PC-9 (cell line): ENCODE measurements around the gene CDC27. TPM values are rescaled to one million over a fixed set of nuclear protein-coding genes. Genes with fewer than 3 reads are reported as not detected.

Source experiments
- BruUV-seq: library from RNA; stranded (reverse); fragments of 400-500 nt; replicated peaks from 2 replicates; lab custom pipeline; 2021; lab: Mats Ljungman, UMichigan
- CTCF ChIA-PET: fragments of 300-600 bp; sonication (Branson Sonifier 250); formaldehyde crosslinking; loops from one replicate; lab custom pipeline; 2022; ENCODE audit warnings: antibody characterized with exemption; lab: Charles Lee
- POLR2A ChIA-PET: fragments of 300-600 bp; sonication (Branson Sonifier 250); formaldehyde crosslinking; loops from one replicate; lab custom pipeline; 2022; ENCODE audit warnings: antibody characterized with exemption; ENCODE audit not compliant: unreplicated experiment; lab: Charles Lee
- DNase-seq, 2 experiments: peaks; one replicate each; pipeline versions ENCODE4 v3.0.0 to v3.0.0-alpha.2; 2015 to 2022; ENCODE audit warnings: mixed read lengths in 1 of 2
- H2AFZ ChIP-seq: fragments of 200-600 bp; sonication (generic); 2 replicates; pipeline ENCODE4 v1.8.1; 2017; ENCODE audit warnings: antibody characterized with exemption
- H3F3A ChIP-seq: fragments of 200-600 bp; sonication (generic); 2 replicates; pipeline ENCODE4 v1.8.1; 2017; ENCODE audit warnings: antibody characterized with exemption, mild to moderate bottlenecking, low read depth; ENCODE audit not compliant: insufficient read depth
- H3K27ac ChIP-seq: fragments of 200-600 bp; sonication (generic); 2 replicates; pipeline ENCODE4 v1.6.1; 2016; ENCODE audit warnings: mixed run types
- H3K27me3 ChIP-seq: fragments of 200-600 bp; sonication (generic); 2 replicates; pipeline ENCODE4 v1.6.1; 2016; ENCODE audit warnings: low read depth, mixed run types; ENCODE audit not compliant: insufficient read depth
- H3K36me3 ChIP-seq: fragments of 200-600 bp; sonication (generic); 2 replicates; pipeline ENCODE4 v1.6.1; 2016; ENCODE audit warnings: low read depth, mixed run types
- H3K4me1 ChIP-seq: fragments of 200-600 bp; sonication (generic); replicated peaks from 2 replicates; pipeline ENCODE4 v1.6.1; 2016; ENCODE audit warnings: mixed run types; ENCODE audit not compliant: insufficient read depth
- H3K4me2 ChIP-seq: fragments of 200-600 bp; sonication (generic); 2 replicates; pipeline ENCODE4 v1.6.1; 2017; ENCODE audit warnings: mixed run types
- H3K4me3 ChIP-seq: fragments of 200-600 bp; sonication (generic); 2 replicates; pipeline ENCODE4 v1.6.1; 2016; ENCODE audit warnings: mixed run types
- H3K79me2 ChIP-seq: fragments of 200-600 bp; sonication (generic); 2 replicates; pipeline ENCODE4 v1.6.1; 2017; ENCODE audit warnings: low read depth, mixed run types
- H3K9me2 ChIP-seq: fragments of 200-600 bp; sonication (generic); 2 replicates; pipeline ENCODE4 v1.8.1; 2017; ENCODE audit warnings: mild to moderate bottlenecking; ENCODE audit not compliant: insufficient read depth
- H3K9me3 ChIP-seq: fragments of 200-600 bp; sonication (generic); 2 replicates; pipeline ENCODE4 v1.8.1; 2016; ENCODE audit warnings: low read depth; ENCODE audit not compliant: insufficient read depth
- H4K20me1 ChIP-seq: fragments of 200-600 bp; sonication (generic); 2 replicates; pipeline ENCODE4 v1.8.1; 2017; ENCODE audit not compliant: insufficient read depth
- CTCF ChIP-seq: fragments of 200-600 bp; sonication (generic); conservative IDR thresholded peaks from 2 replicates; pipeline ENCODE4 v1.6.1; 2017; ENCODE audit warnings: mixed run types, antibody characterized with exemption, mild to moderate bottlenecking, moderate library complexity
- EZH2 ChIP-seq: fragments of 200-600 bp; sonication (generic); IDR thresholded peaks from 2 replicates; pipeline ENCODE4 v1.8.0; 2017; ENCODE audit warnings: antibody characterized with exemption, low read depth
- intact Hi-C: fragments of 100-400 bp; cut with micrococcal nuclease; formaldehyde crosslinking; loops from one replicate; pipeline ENCODE4 v1.10.0; 2022; ENCODE audit not compliant: unreplicated experiment
- total RNA-seq: library from RNA; stranded (reverse); gene quantifications from 2 replicates; pipeline ENCODE4 v1.2.3, GENCODE V29; 2021

Gene CDC27
- total RNA-seq, 1 experiment from 2014 or later = 94.3 TPM

DNA sequence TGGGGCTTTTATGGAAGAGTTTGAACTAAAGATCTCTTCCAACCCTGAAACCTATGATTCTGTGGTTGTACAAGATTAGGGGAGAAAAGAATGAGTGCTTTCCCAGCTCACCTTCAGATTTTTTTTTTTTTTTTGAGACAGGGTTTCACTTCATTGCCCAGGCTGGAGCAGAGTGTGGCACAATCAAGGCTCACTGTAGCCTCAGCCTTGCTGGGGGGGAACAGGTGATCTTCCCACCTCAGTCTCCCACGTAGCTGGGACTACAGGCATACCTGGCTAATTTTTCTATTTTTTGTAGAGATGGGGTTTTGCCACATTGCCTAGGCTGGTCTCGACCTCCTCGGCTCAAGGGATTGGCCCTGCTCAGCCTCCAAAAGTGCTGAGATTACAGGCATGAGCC lies 42.8 kb upstream of the CDC27 start:
- H3K79me2 ChIP-seq = no peaks in the 10 kb centered on the region
- H3K4me1 ChIP-seq = peaks cover 24% of the 10 kb centered on the region
- H3K9me3 ChIP-seq = no peaks in the 10 kb centered on the region
- H3K36me3 ChIP-seq = no peaks in the 10 kb centered on the region
- no peak for TF ChIP-seq EZH2
- no peak overlapping the region for H3K27ac ChIP-seq
- H3K27me3 ChIP-seq = no peaks in the 10 kb centered on the region
- CTCF ChIA-PET = no interaction called here
- no peaks in the 10 kb centered on the region for H4K20me1 ChIP-seq
- no peak overlapping the region for H2AFZ ChIP-seq
- BruUV-seq = no TSS peak
- H3K4me3 ChIP-seq = no peak overlapping the region
- no peak for DNase-seq
- H3K4me2 ChIP-seq = no peak overlapping the region
- POLR2A ChIA-PET = no interaction called here
- H3F3A ChIP-seq = peaks cover 8% of the 10 kb centered on the region
- intact Hi-C loops = loop anchor here (2.0 kb wide), 1 partner anchor 73 kb away; no protein-coding TSS in a partner anchor
- H3K9me2 ChIP-seq = no peaks in the 10 kb centered on the region

DNA sequence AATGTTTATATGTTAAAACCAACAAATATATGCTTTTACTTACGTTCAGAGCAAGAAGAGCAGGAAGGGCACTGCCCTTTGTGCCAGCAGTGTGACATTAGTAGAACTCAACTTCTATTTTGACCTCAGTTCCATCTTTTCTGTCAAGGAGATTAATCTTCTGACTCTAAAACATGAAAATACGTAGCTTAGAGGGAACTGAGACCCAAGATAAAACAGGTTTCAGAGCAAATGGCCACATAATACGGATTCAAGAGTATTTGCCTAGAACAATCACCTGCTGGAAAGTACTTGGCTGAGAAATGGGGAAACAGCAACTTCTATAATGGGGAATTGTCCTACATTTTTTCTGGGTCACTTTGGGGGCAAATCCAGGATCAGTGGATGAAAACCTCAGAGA lies 42.2 kb upstream of the CDC27 start:
- Histone ChIP-seq H3K79me2 (no peaks in the 10 kb centered on the region), H2AFZ (no peak overlapping the region), H3K4me1 (peaks cover 28% of the 10 kb centered on the region), H3K27me3 (no peaks in the 10 kb centered on the region), H3K9me2 (no peaks in the 10 kb centered on the region), H3K36me3 (no peaks in the 10 kb centered on the region), H4K20me1 (no peaks in the 10 kb centered on the region), H3F3A (peaks cover 9% of the 10 kb centered on the region), H3K27ac (peak overlapping the region; percentile 90; the same call in 1 of the 2 replicates), H3K4me3 (no peak overlapping the region), H3K4me2 (no peak overlapping the region), H3K9me3 (no peaks in the 10 kb centered on the region)
- intact Hi-C loops = loop anchor here (2.0 kb wide), 1 partner anchor 73 kb away; no protein-coding TSS in a partner anchor
- CTCF ChIA-PET = no interaction called here
- TF ChIP-seq CTCF (no peak), EZH2 (no peak)
- BruUV-seq = no TSS peak
- POLR2A ChIA-PET = no interaction called here
- DNase-seq = no peak

GRCh38 chr17:47230864-47231263 lies 41.8 kb upstream of the CDC27 start:
- BruUV-seq = no TSS peak
- Histone ChIP-seq H4K20me1 (no peaks in the 10 kb centered on the region), H3K4me2 (peak overlapping the region; percentile 79), H3K4me1 (peaks cover 33% of the 10 kb centered on the region), H3F3A (peaks cover 13% of the 10 kb centered on the region), H3K79me2 (no peaks in the 10 kb centered on the region), H3K27me3 (no peaks in the 10 kb centered on the region), H3K36me3 (no peaks in the 10 kb centered on the region), H3K9me2 (no peaks in the 10 kb centered on the region), H2AFZ (no peak overlapping the region), H3K9me3 (no peaks in the 10 kb centered on the region), H3K27ac (peak overlapping the region; percentile 90), H3K4me3 (no peak overlapping the region)
- intact Hi-C loops = loop anchor here (2.0 kb wide), 1 partner anchor 74 kb away; no protein-coding TSS in a partner anchor
- POLR2A ChIA-PET = no interaction called here
- no peak for DNase-seq
- CTCF ChIA-PET = no interaction called here
- no peak for TF ChIP-seq CTCF
- no peak for TF ChIP-seq EZH2
